OCI-LY1 (cell line): ENCODE measurements around the gene AMIGO2.

Source experiments
- EZH2 ChIP-seq: fragments of 200-600 bp; sonication (generic), shearing (Covaris generic); IDR thresholded peaks from 2 replicates; pipeline ENCODE4 v1.8.0; 2017; ENCODE audit warnings: borderline replicate concordance, mixed run types, mild to moderate bottlenecking, antibody characterized with exemption, low read length, moderate library complexity, mixed read lengths
- TF ChIP-seq, protein P1 (sequence below): fragments of 200-600 bp; sonication (generic), shearing (Covaris generic); IDR thresholded peaks from 2 replicates; pipeline ENCODE4 v1.5.1; 2017; ENCODE audit warnings: mild to moderate bottlenecking, antibody characterized with exemption, low read length, moderate library complexity, mixed read lengths

- TF ChIP-seq, protein P1, sequence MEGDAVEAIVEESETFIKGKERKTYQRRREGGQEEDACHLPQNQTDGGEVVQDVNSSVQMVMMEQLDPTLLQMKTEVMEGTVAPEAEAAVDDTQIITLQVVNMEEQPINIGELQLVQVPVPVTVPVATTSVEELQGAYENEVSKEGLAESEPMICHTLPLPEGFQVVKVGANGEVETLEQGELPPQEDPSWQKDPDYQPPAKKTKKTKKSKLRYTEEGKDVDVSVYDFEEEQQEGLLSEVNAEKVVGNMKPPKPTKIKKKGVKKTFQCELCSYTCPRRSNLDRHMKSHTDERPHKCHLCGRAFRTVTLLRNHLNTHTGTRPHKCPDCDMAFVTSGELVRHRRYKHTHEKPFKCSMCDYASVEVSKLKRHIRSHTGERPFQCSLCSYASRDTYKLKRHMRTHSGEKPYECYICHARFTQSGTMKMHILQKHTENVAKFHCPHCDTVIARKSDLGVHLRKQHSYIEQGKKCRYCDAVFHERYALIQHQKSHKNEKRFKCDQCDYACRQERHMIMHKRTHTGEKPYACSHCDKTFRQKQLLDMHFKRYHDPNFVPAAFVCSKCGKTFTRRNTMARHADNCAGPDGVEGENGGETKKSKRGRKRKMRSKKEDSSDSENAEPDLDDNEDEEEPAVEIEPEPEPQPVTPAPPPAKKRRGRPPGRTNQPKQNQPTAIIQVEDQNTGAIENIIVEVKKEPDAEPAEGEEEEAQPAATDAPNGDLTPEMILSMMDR, result no peak
- no peak for TF ChIP-seq EZH2
Measured at GRCh38 chr12:47100160-47100559, 20.4 kb upstream of the AMIGO2 start.
